Neural cell (in vitro differentiated cells): ENCODE results near the gene VWA3A.

ENCODE experiments used
- CTCF ChIP-seq: fragments of 450-650 bp; IDR thresholded peaks from 2 replicates; pipeline ENCODE4 v1.5.1; 2014; ENCODE audit warnings: antibody characterized with exemption, mild to moderate bottlenecking, moderate library complexity; ENCODE audit not compliant: poor library complexity, severe bottlenecking
- EP300 ChIP-seq: fragments of 450-650 bp; conservative IDR thresholded peaks from 2 replicates; pipeline ENCODE4 v1.6.1; 2014; ENCODE audit warnings: antibody characterized with exemption, mild to moderate bottlenecking, moderate library complexity; ENCODE audit not compliant: poor library complexity, severe bottlenecking
- EZH2 ChIP-seq: fragments of 200-600, 300-800 bp; shearing (Covaris generic), sonication (generic); IDR thresholded peaks from 2 replicates; pipeline ENCODE4 v1.6.1; 2014; ENCODE audit warnings: antibody characterized with exemption, low read length, borderline replicate concordance, mild to moderate bottlenecking; ENCODE audit not compliant: insufficient read depth, poor library complexity, severe bottlenecking
- MXI1 ChIP-seq: fragments of 450-650 bp; conservative IDR thresholded peaks from 2 replicates; pipeline ENCODE4 v1.6.1; 2014; ENCODE audit warnings: antibody characterized with exemption, mild to moderate bottlenecking; ENCODE audit not compliant: poor library complexity, severe bottlenecking
- POLR2AphosphoS5 ChIP-seq: IDR thresholded peaks from 2 replicates; pipeline ENCODE4 v1.6.1; 2012

GRCh38 chr16:22078656-22079055, 13.7 kb upstream of the VWA3A start:
- TF ChIP-seq CTCF = no peak
- TF ChIP-seq EZH2 = no peak
- no peak for TF ChIP-seq POLR2AphosphoS5
- TF ChIP-seq EP300 = no peak
- TF ChIP-seq MXI1 = no peak
